Activated naive CD8-positive, alpha-beta T cell treated with anti-CD3 and anti-CD28 coated beads for 36 hours (primary cell): ENCODE results near the gene PBRM1. TPM values are rescaled to one million over a fixed set of nuclear protein-coding genes. Genes with fewer than 3 reads are reported as not detected.

Experiments
- DNase-seq: peaks from one replicate; pipeline ENCODE4 v3.0.0; 2021
- H3K27ac Mint-ChIP-seq: one replicate; pipeline ENCODE4 v1.8.0; 2022; ENCODE audit warnings: mild to moderate bottlenecking, moderate library complexity, mixed read lengths
- H3K27me3 Mint-ChIP-seq: one replicate; pipeline ENCODE4 v1.8.0; 2022; ENCODE audit warnings: mild to moderate bottlenecking, mixed read lengths
- H3K36me3 Mint-ChIP-seq: one replicate; pipeline ENCODE4 v1.8.0; 2021; ENCODE audit warnings: mild to moderate bottlenecking, mixed read lengths
- H3K4me1 Mint-ChIP-seq: one replicate; pipeline ENCODE4 v1.8.0; 2021; ENCODE audit warnings: mixed read lengths
- H3K4me3 Mint-ChIP-seq: one replicate; pipeline ENCODE4 v1.8.0; 2022; ENCODE audit warnings: mild to moderate bottlenecking, moderate library complexity, mixed read lengths
- H3K9me3 Mint-ChIP-seq: one replicate; pipeline ENCODE4 v1.8.0; 2022; ENCODE audit warnings: mixed read lengths
- total RNA-seq, 2 experiments: library from RNA; stranded (reverse); gene quantifications; one replicate each; pipeline ENCODE4 v1.2.3, GENCODE V29; 2021

PBRM1 gene
- total RNA-seq, 2 experiments from 2014 or later = 61.5 to 62.1 TPM

- Mint-ChIP-seq H3K27me3 (no peaks in the 10 kb centered on the region), H3K27ac (no peak overlapping the region), H3K36me3 (peaks cover 8% of the 10 kb centered on the region), H3K9me3 (no peaks in the 10 kb centered on the region), H3K4me1 (peaks cover 7% of the 10 kb centered on the region), H3K4me3 (no peak overlapping the region)
- no peak for DNase-seq
These were observed 134.6 kb downstream of the PBRM1 start for GRCh38 chr3:52551118-52551517.

- Mint-ChIP-seq H3K36me3 (peaks cover 8% of the 10 kb centered on the region), H3K4me3 (no peak overlapping the region), H3K27ac (no peak overlapping the region), H3K27me3 (no peaks in the 10 kb centered on the region), H3K4me1 (peaks cover 2% of the 10 kb centered on the region), H3K9me3 (no peaks in the 10 kb centered on the region)
- no peak for DNase-seq
These were observed 138.6 kb downstream of the PBRM1 start for GRCh38 chr3:52547143-52547542.

- no peaks in the 10 kb centered on the region for H3K9me3 Mint-ChIP-seq
- no peaks in the 10 kb centered on the region for H3K27me3 Mint-ChIP-seq
- no peak overlapping the region for H3K27ac Mint-ChIP-seq
- peaks cover 10% of the 10 kb centered on the region for H3K36me3 Mint-ChIP-seq
- DNase-seq = no peak
- H3K4me3 Mint-ChIP-seq = no peak overlapping the region
- H3K4me1 Mint-ChIP-seq = peaks cover 2% of the 10 kb centered on the region
These were observed 139.4 kb downstream of the PBRM1 start for GRCh38 chr3:52546111-52546901.

- Mint-ChIP-seq H3K9me3 (no peaks in the 10 kb centered on the region), H3K4me3 (no peak overlapping the region), H3K27ac (no peak overlapping the region)
These were observed 140.8 kb downstream of the PBRM1 start for GRCh38 chr3:52544937-52545336.

GRCh38 chr3:52541050-52541449 is 144.7 kb downstream of the PBRM1 start:
- Mint-ChIP-seq H3K9me3 (no peaks in the 10 kb centered on the region), H3K4me3 (no peak overlapping the region), H3K36me3 (peaks cover 37% of the 10 kb centered on the region), H3K4me1 (peaks cover 30% of the 10 kb centered on the region), H3K27ac (peak overlapping the region; percentile 38), H3K27me3 (peaks cover 3% of the 10 kb centered on the region)
- no peak for DNase-seq

More at GRCh38 chr3:52544937-52545336, 140.8 kb downstream of the PBRM1 start:
- no peak for DNase-seq
- Mint-ChIP-seq H3K27me3 (no peaks in the 10 kb centered on the region), H3K4me1 (peaks cover 7% of the 10 kb centered on the region), H3K36me3 (peaks cover 17% of the 10 kb centered on the region)

GRCh38 chr3:52539010-52539653 is 146.6 kb downstream of the PBRM1 start:
- H3K4me1 Mint-ChIP-seq = peaks cover 36% of the 10 kb centered on the region
- H3K27ac Mint-ChIP-seq = peak overlapping the region; percentile 49
- no peaks in the 10 kb centered on the region for H3K9me3 Mint-ChIP-seq
- DNase-seq = no peak
- peaks cover 33% of the 10 kb centered on the region for H3K36me3 Mint-ChIP-seq
- H3K4me3 Mint-ChIP-seq = peak overlapping the region; percentile 58
- H3K27me3 Mint-ChIP-seq = peaks cover 3% of the 10 kb centered on the region

- H3K36me3 Mint-ChIP-seq = peaks cover 33% of the 10 kb centered on the region
- H3K27me3 Mint-ChIP-seq = peaks cover 3% of the 10 kb centered on the region
- peak overlapping the region; percentile 39 for H3K27ac Mint-ChIP-seq
- no peaks in the 10 kb centered on the region for H3K9me3 Mint-ChIP-seq
- peak overlapping the region; percentile 99 for H3K4me3 Mint-ChIP-seq
- peaks cover 36% of the 10 kb centered on the region for H3K4me1 Mint-ChIP-seq
- DNase-seq = no peak
These were observed 147.8 kb downstream of the PBRM1 start for GRCh38 chr3:52537726-52538421.

GRCh38 chr3:52537165-52537620 is 148.5 kb downstream of the PBRM1 start:
- H3K36me3 Mint-ChIP-seq = peaks cover 33% of the 10 kb centered on the region
- H3K27me3 Mint-ChIP-seq = peaks cover 3% of the 10 kb centered on the region
- peak overlapping the region; percentile 99 for H3K27ac Mint-ChIP-seq
- DNase-seq = no peak
- peak overlapping the region; percentile 99 for H3K4me3 Mint-ChIP-seq
- no peaks in the 10 kb centered on the region for H3K9me3 Mint-ChIP-seq
- H3K4me1 Mint-ChIP-seq = peaks cover 40% of the 10 kb centered on the region

- Mint-ChIP-seq H3K27ac (peak within 1 kb of the TSS; percentile 99), H3K4me3 (peak within 1 kb of the TSS; percentile 99), H3K9me3 (no peaks in the 10 kb centered on the region), H3K27me3 (peaks cover 3% of the 10 kb centered on the region), H3K4me1 (peaks cover 42% of the 10 kb centered on the region), H3K36me3 (peaks cover 31% of the 10 kb centered on the region)
- peak; percentile 99 for DNase-seq
These were observed 149.1 kb downstream of the PBRM1 start, which contains the start of gene UQCC5 for GRCh38 chr3:52536369-52537164. Gene UQCC5 (plus strand): TSS chr3:52536605. CDS start chr3:52536756, 151 bp downstream.

GRCh38 chr3:52536112-52536368 is 149.7 kb downstream of the PBRM1 start:
- Mint-ChIP-seq H3K27me3 (peaks cover 3% of the 10 kb centered on the region), H3K36me3 (peaks cover 30% of the 10 kb centered on the region), H3K4me1 (peaks cover 42% of the 10 kb centered on the region), H3K27ac (peak overlapping the region; percentile 99), H3K9me3 (no peaks in the 10 kb centered on the region), H3K4me3 (peak overlapping the region; percentile 99)
- DNase-seq = no peak

GRCh38 chr3:52535411-52536111 is 150.2 kb downstream of the PBRM1 start:
- no peak for DNase-seq
- H3K4me1 Mint-ChIP-seq = peaks cover 41% of the 10 kb centered on the region
- no peaks in the 10 kb centered on the region for H3K9me3 Mint-ChIP-seq
- peak overlapping the region; percentile 99 for H3K27ac Mint-ChIP-seq
- peaks cover 26% of the 10 kb centered on the region for H3K36me3 Mint-ChIP-seq
- H3K27me3 Mint-ChIP-seq = peaks cover 3% of the 10 kb centered on the region
- H3K4me3 Mint-ChIP-seq = peak overlapping the region; percentile 99

- Mint-ChIP-seq H3K9me3 (no peaks in the 10 kb centered on the region), H3K4me1 (peaks cover 35% of the 10 kb centered on the region), H3K27ac (peak overlapping the region; percentile 48), H3K27me3 (peaks cover 3% of the 10 kb centered on the region), H3K4me3 (peak overlapping the region; percentile 81), H3K36me3 (peaks cover 23% of the 10 kb centered on the region)
- no peak for DNase-seq
These were observed 151.2 kb downstream of the PBRM1 start for GRCh38 chr3:52534281-52535183.

GRCh38 chr3:52533623-52534280 is 152.0 kb downstream of the PBRM1 start, which contains the start of gene NT5DC2:
Gene NT5DC2 (minus strand): TSS chr3:52533857. CDS start chr3:52533737, 120 bp downstream.
- Mint-ChIP-seq H3K27me3 (peaks cover 3% of the 10 kb centered on the region), H3K4me1 (peaks cover 28% of the 10 kb centered on the region), H3K27ac (peak within 1 kb of the TSS; percentile 56), H3K4me3 (peak within 1 kb of the TSS; percentile 82), H3K36me3 (peaks cover 15% of the 10 kb centered on the region), H3K9me3 (no peaks in the 10 kb centered on the region)
- DNase-seq = peak; percentile 87
